Spleen (tissue), 7 donors: Measurements from ENCODE around the gene PDK2.

Experiments
- CTCF ChIP-seq, 11 experiments: fragments of 200-600 bp in 7 of 11; fragments of 450-650 bp in 4 of 11; sonication (generic) in 4 of 11; IDR thresholded peaks in 8 of 11; conservative IDR thresholded peaks in 3 of 11; 1 replicate in 7 of 11; 2 replicates in 4 of 11; pipeline versions ENCODE4 v1.4.0 to v1.8.0; 2016 to 2021; ENCODE audit warnings: antibody characterized with exemption in 11 of 11, inconsistent platforms in 4 of 11, mild to moderate bottlenecking in 1 of 11
- POLR2A ChIP-seq, 3 donors: fragments of 450-650 bp; IDR thresholded peaks; one replicate each; pipeline ENCODE4 v1.5.1; 2017; ENCODE audit warnings: antibody characterized with exemption in 3 of 3, mild to moderate bottlenecking in 1 of 3
- POLR2AphosphoS5 ChIP-seq, 3 donors: sonication (generic); formaldehyde crosslinking; IDR thresholded peaks; one replicate each; pipeline ENCODE4 v1.5.1; 2017; ENCODE audit warnings: antibody characterized with exemption in 3 of 3
- donor health status: DM: no; HTN: no; CAD: no; lungs with moderate emphysema.
- donor health status: DM: no; HTN: no; CAD: no.
- donor health status: DM: no; HTN: no; CAD: no.

GRCh38 chr17:50155115-50155819, 60.1 kb downstream of the PDK2 start:
- TF ChIP-seq POLR2A (IDR thresholded peaks at IDR 0.05) (no peak), CTCF (IDR thresholded peaks at IDR 0.05 in 8 of 11, conservative IDR thresholded peaks at IDR 0.05 in 3 of 11) (no peak), POLR2AphosphoS5 (IDR thresholded peaks at IDR 0.05) (no peak)
